Spleen (tissue), 7 donors: ENCODE results near the gene GNB1.

ENCODE experiments used
- CTCF ChIP-seq, 11 experiments: fragments of 200-600 bp in 7 of 11; fragments of 450-650 bp in 4 of 11; sonication (generic) in 4 of 11; IDR thresholded peaks in 8 of 11; conservative IDR thresholded peaks in 3 of 11; 1 replicate in 7 of 11; 2 replicates in 4 of 11; pipeline versions ENCODE4 v1.4.0 to v1.8.0; 2016 to 2021; ENCODE audit warnings: antibody characterized with exemption in 11 of 11, inconsistent platforms in 4 of 11, mild to moderate bottlenecking in 1 of 11
- POLR2AphosphoS5 ChIP-seq, 3 donors: sonication (generic); formaldehyde crosslinking; IDR thresholded peaks; one replicate each; pipeline ENCODE4 v1.5.1; 2017; ENCODE audit warnings: antibody characterized with exemption in 3 of 3
- donor health status: DM: no; HTN: no; CAD: no; lungs with moderate emphysema.
- donor health status: DM: no; HTN: no; CAD: no.
- donor health status: DM: no; HTN: no; CAD: no.

- TF ChIP-seq CTCF (IDR thresholded peaks at IDR 0.05 in 8 of 11, conservative IDR thresholded peaks at IDR 0.05 in 3 of 11) (no peak), POLR2AphosphoS5 (IDR thresholded peaks at IDR 0.05) (peak in 2 of 3 donors; percentile 48)
These were observed 3.6 kb upstream of the GNB1 start for GRCh38 chr1:1894354-1895059.
